DOHH2 (cell line): Measurements from ENCODE around the gene AIFM1.

ENCODE experiments used
- H3F3A ChIP-seq: fragments of 200-600 bp; sonication (generic), shearing (Covaris generic); 2 replicates; pipeline ENCODE4 v1.6.0; 2016; ENCODE audit warnings: antibody characterized with exemption, mild to moderate bottlenecking; ENCODE audit not compliant: control insufficient read depth, insufficient read depth
- H3K27ac ChIP-seq: fragments of 200-600 bp; sonication (generic); 2 replicates; pipeline ENCODE4 v1.5.1; 2014; ENCODE audit warnings: low read depth, mild to moderate bottlenecking, low read length, moderate library complexity
- H3K27me3 ChIP-seq: fragments of 200-600 bp; sonication (generic); 2 replicates; pipeline ENCODE4 v1.6.1; 2014; ENCODE audit warnings: mild to moderate bottlenecking, low read length, mixed read lengths; ENCODE audit not compliant: control insufficient read depth
- H3K36me3 ChIP-seq: fragments of 200-600 bp; sonication (generic); 2 replicates; pipeline ENCODE4 v1.6.1; 2014; ENCODE audit warnings: mild to moderate bottlenecking, low read length, moderate library complexity, mixed read lengths; ENCODE audit not compliant: control insufficient read depth
- H3K4me1 ChIP-seq: fragments of 200-600 bp; sonication (generic); 2 replicates; pipeline ENCODE4 v1.6.1; 2014; ENCODE audit warnings: mild to moderate bottlenecking, low read length, mixed read lengths; ENCODE audit not compliant: control insufficient read depth
- H3K4me2 ChIP-seq: fragments of 200-600 bp; sonication (generic); 2 replicates; pipeline ENCODE4 v1.6.0; 2014; ENCODE audit warnings: mild to moderate bottlenecking, low read length, moderate library complexity
- H3K4me3 ChIP-seq: fragments of 200-600 bp; sonication (generic); 2 replicates; pipeline ENCODE4 v1.5.1; 2014; ENCODE audit warnings: mild to moderate bottlenecking, low read length, mixed read lengths
- H3K79me2 ChIP-seq: fragments of 200-600 bp; sonication (generic); 2 replicates; pipeline ENCODE4 v1.6.1; 2014; ENCODE audit warnings: mild to moderate bottlenecking, low read length, mixed read lengths; ENCODE audit not compliant: control insufficient read depth
- H3K9me2 ChIP-seq: fragments of 200-600 bp; sonication (generic); replicated peaks from 2 replicates; pipeline ENCODE4 v1.6.1; 2014; ENCODE audit warnings: mild to moderate bottlenecking, low read length, mixed read lengths; ENCODE audit not compliant: control insufficient read depth
- H3K9me3 ChIP-seq: fragments of 200-600 bp; sonication (generic); 2 replicates; pipeline ENCODE4 v1.6.1; 2014; ENCODE audit warnings: antibody characterized with exemption, low read length, mixed read lengths; ENCODE audit not compliant: control insufficient read depth, insufficient read depth
- H4K20me1 ChIP-seq: fragments of 200-600 bp; sonication (generic); 2 replicates; pipeline ENCODE4 v1.6.0; 2014; ENCODE audit warnings: low read depth, mild to moderate bottlenecking, antibody characterized with exemption, low read length, moderate library complexity; ENCODE audit not compliant: control insufficient read depth, insufficient read depth
- CTCF ChIP-seq: fragments of 200-600 bp; sonication (generic); IDR thresholded peaks from one replicate; pipeline ENCODE4 v1.5.1; 2014; ENCODE audit warnings: antibody characterized with exemption, mild to moderate bottlenecking, low read depth, low read length; ENCODE audit not compliant: poor library complexity, severe bottlenecking
- EZH2phosphoT487 ChIP-seq: fragments of 200-600 bp; sonication (generic); IDR thresholded peaks from 2 replicates; pipeline ENCODE4 v1.6.1; 2017; ENCODE audit warnings: borderline replicate concordance, mild to moderate bottlenecking, antibody characterized with exemption, low read length, moderate library complexity, mixed read lengths

Gene AIFM1

GRCh38 chrX:130165703-130166502 lies at the start of gene AIFM1:
TSS of gene AIFM1 (minus strand) at chrX:130165841. CDS start at chrX:130165656, 185 bp downstream.
- Histone ChIP-seq H3K79me2 (peaks cover 64% of the 10 kb centered on the region), H3K36me3 (no peaks in the 10 kb centered on the region), H3K4me2 (peak within 1 kb of the TSS; percentile 86), H3K4me1 (peaks cover 40% of the 10 kb centered on the region), H3K4me3 (peak within 1 kb of the TSS; percentile 81), H4K20me1 (no peaks in the 10 kb centered on the region), H3K27me3 (no peaks in the 10 kb centered on the region), H3K27ac (peak within 1 kb of the TSS; percentile 86), H3K9me2 (no peaks in the 10 kb centered on the region), H3F3A (no peaks in the 10 kb centered on the region), H3K9me3 (no peaks in the 10 kb centered on the region)
- TF ChIP-seq EZH2phosphoT487 = no peak
- TF ChIP-seq CTCF = no peak

GRCh38 chrX:130213376-130213775 lies 47.7 kb upstream of the AIFM1 start:
- no peaks in the 10 kb centered on the region for H3K9me2 ChIP-seq
- H3F3A ChIP-seq = no peaks in the 10 kb centered on the region
- H3K4me2 ChIP-seq = no peak overlapping the region
- no peaks in the 10 kb centered on the region for H3K9me3 ChIP-seq
- no peaks in the 10 kb centered on the region for H3K4me1 ChIP-seq
- H4K20me1 ChIP-seq = no peaks in the 10 kb centered on the region
- H3K79me2 ChIP-seq = no peaks in the 10 kb centered on the region
- H3K27ac ChIP-seq = no peak overlapping the region
- no peaks in the 10 kb centered on the region for H3K27me3 ChIP-seq
- peaks cover 44% of the 10 kb centered on the region for H3K36me3 ChIP-seq
- no peak overlapping the region for H3K4me3 ChIP-seq
- TF ChIP-seq EZH2phosphoT487 (no peak), CTCF (no peak)

- H3K4me1 ChIP-seq = no peaks in the 10 kb centered on the region
- H3K4me3 ChIP-seq = no peak overlapping the region
- H3K9me3 ChIP-seq = no peaks in the 10 kb centered on the region
- H3K9me2 ChIP-seq = no peaks in the 10 kb centered on the region
- no peaks in the 10 kb centered on the region for H3K27me3 ChIP-seq
- no peaks in the 10 kb centered on the region for H4K20me1 ChIP-seq
- TF ChIP-seq CTCF = no peak
- no peak for TF ChIP-seq EZH2phosphoT487
- H3F3A ChIP-seq = no peaks in the 10 kb centered on the region
- H3K4me2 ChIP-seq = no peak overlapping the region
- H3K36me3 ChIP-seq = peaks cover 42% of the 10 kb centered on the region
- no peak overlapping the region for H3K27ac ChIP-seq
- H3K79me2 ChIP-seq = no peaks in the 10 kb centered on the region
Observed at GRCh38 chrX:130212371-130212770, 46.7 kb upstream of the AIFM1 start.
